GM18498 (cell line): Measurements from ENCODE around the gene DNAAF6.

ENCODE experiments used
- ATAC-seq: cut with Tn5 transposase; IDR thresholded peaks from one replicate; pipeline ENCODE4 v1.9.1; 2021; ENCODE audit warnings: mild to moderate bottlenecking, moderate library complexity; ENCODE audit not compliant: unreplicated experiment

The DNAAF6 gene

DNA sequence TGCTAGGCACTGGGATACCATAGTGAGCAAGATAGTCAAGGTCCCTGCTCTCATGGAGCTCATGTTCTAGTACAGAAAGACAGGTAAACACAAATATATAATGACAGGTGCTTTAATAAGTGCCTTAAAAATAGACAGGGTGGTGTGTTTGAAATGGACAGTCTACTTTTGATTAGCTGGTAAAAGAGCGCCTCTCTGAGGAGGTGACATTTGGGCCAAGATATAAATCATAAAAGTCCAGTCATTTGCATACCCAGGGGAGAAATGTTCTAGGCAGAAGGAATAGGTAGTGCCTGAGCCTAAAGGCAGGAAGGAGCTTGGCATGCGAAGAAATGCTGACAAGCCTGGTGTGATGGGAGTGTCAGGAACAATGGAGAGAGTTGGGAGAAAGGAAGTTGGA lies 83.6 kb downstream of the DNAAF6 start:
- no peak for ATAC-seq

DNA sequence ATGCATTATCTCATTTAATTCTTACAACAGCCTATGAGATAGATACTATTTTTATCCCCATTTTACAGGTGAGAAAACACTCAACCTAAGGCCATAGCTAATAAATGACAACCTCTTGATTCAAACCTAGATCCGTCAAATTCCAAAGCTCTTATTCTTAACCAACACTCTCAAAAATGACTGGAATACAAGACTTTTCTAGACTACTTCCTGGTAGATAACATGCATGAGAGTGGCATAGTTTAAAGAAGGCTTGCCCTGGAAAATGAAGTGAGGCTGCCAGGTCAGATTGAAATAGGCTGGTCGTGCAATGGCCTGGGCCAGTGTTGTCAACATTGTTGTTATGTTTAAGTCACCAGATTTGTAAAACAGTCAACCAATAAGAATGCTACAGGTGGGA lies 86.6 kb downstream of the DNAAF6 start:
- ATAC-seq = no peak
